Frontal cortex (tissue), 4 donors: ENCODE data around the gene PCAT7. TPM values are rescaled to one million over a fixed set of nuclear protein-coding genes. Genes with fewer than 3 reads are reported as not detected.

Source experiments
- DNase-seq, 2 donors: peaks; one replicate each; pipeline ENCODE4 v3.0.0; 2012; ENCODE audit warnings: low spot score in 2 of 2
- FAIRE-seq: peaks from 2 replicates; lab custom pipeline; 2012; peaks lifted over from hg19 to GRCh38; lab: Jason Lieb, UNC
- small RNA-seq: library from RNA; depleted of rRNA; stranded (forward); fragments of <200 nt; gene quantifications from one replicate; pipeline ENCODE3, GENCODE V24; 2014
- total RNA-seq: library from RNA; depleted of rRNA; stranded (reverse); fragments of >200 nt; gene quantifications from one replicate; pipeline ENCODE4 v1.2.3, GENCODE V29; 2014
- donor health status: control.
- donor health status: control.
- donor health status: control.

PCAT7 gene
- total RNA-seq, 1 donor from 2014 or later, result not detected

- no peak for FAIRE-seq
These were observed 44.2 kb downstream of the PCAT7 start for GRCh38 chr9:94599102-94599501.

GRCh38 chr9:94600258-94600657 is 45.4 kb downstream of the PCAT7 start:
- DNase-seq, result no peak
- FAIRE-seq, result no peak

More at GRCh38 chr9:94599102-94599501, 44.2 kb downstream of the PCAT7 start:
- DNase-seq, result no peak

- no peak for DNase-seq
- FAIRE-seq, result no peak
These were observed 45.8 kb downstream of the PCAT7 start for GRCh38 chr9:94600715-94601114.

- DNase-seq (no peak), FAIRE-seq (no peak)
These were observed 47.8 kb downstream of the PCAT7 start for GRCh38 chr9:94602666-94603065.

- DNase-seq (peak; percentile 44 to 82), FAIRE-seq (no peak)
These were observed 48.6 kb downstream of the PCAT7 start for GRCh38 chr9:94603259-94604160.

GRCh38 chr9:94606646-94607422 is 52.0 kb downstream of the PCAT7 start:
- FAIRE-seq (no peak), DNase-seq (no peak)

- FAIRE-seq (no peak), DNase-seq (no peak)
These were observed 52.5 kb downstream of the PCAT7 start for GRCh38 chr9:94607423-94607691.

- DNase-seq (no peak), FAIRE-seq (no peak)
These were observed 55.3 kb downstream of the PCAT7 start for GRCh38 chr9:94610181-94610606.

GRCh38 chr9:94611638-94612068 is 56.8 kb downstream of the PCAT7 start:
- no peak for DNase-seq
- no peak for FAIRE-seq

- FAIRE-seq (no peak), DNase-seq (no peak)
These were observed 57.2 kb downstream of the PCAT7 start for GRCh38 chr9:94612071-94612470.

GRCh38 chr9:94613003-94613402 is 58.1 kb downstream of the PCAT7 start:
- DNase-seq, result no peak
- FAIRE-seq, result no peak

- DNase-seq (no peak), FAIRE-seq (no peak)
These were observed 64.1 kb downstream of the PCAT7 start for GRCh38 chr9:94619026-94619425.

Small RNA genes lying within 50 kb of the gene (small RNA-seq; reads per million reads assigned to genes)
- gene RNU6-669P, result not detected

Other genes starting within 250 kb of the PCAT7 start
- not detected for gene NUTM2F, start 226.4 kb upstream of the PCAT7 start, total RNA-seq
- gene FBP2, start 38.7 kb downstream of the PCAT7 start, total RNA-seq, result not detected
- not detected for gene FBP1, start 84.4 kb downstream of the PCAT7 start, total RNA-seq
- gene AOPEP, start 171.6 kb downstream of the PCAT7 start, total RNA-seq, result 23.2 TPM